RWPE1 (cell line): ENCODE measurements around the gene PRR18.

Source experiments
- CTCF ChIA-PET: fragments of 350-600 bp; sonication (Branson Sonifier 250); formaldehyde crosslinking; extraction: SDS; loops from one replicate; lab custom pipeline; 2021; lab: Yijun Ruan, JAX
- POLR2A ChIA-PET: fragments of 400-600 bp; formaldehyde crosslinking; extraction: SDS; loops from one replicate; lab custom pipeline; 2020; ENCODE audit warnings: antibody characterized with exemption; ENCODE audit not compliant: low non-redundant PET; lab: Yijun Ruan, JAX
- DNase-seq: peaks from one replicate; pipeline ENCODE4 v3.0.0; 2012; ENCODE audit warnings: low spot score
- H3K27ac ChIP-seq: fragments of 450-650 bp; 2 replicates; pipeline ENCODE4 v1.5.1; 2017
- TF ChIP-seq, protein P1 (sequence below): fragments of 450-650 bp; conservative IDR thresholded peaks from 2 replicates; pipeline ENCODE4 v1.5.1; 2017; ENCODE audit warnings: low read depth, mild to moderate bottlenecking

PRR18 gene

GRCh38 chr6:166274739-166275370, 33.3 kb downstream of the PRR18 start:
- ChIA-PET POLR2A (no interaction called here), CTCF (interaction anchor here (0.6 to 1.4 kb wide), 4 partner anchors 106 to 126 kb away, joined by 3 to 4 read pairs (median 3); no protein-coding TSS in a partner anchor)
- H3K27ac ChIP-seq, result no peak overlapping the region
- no peak for DNase-seq
- TF ChIP-seq, protein P1, sequence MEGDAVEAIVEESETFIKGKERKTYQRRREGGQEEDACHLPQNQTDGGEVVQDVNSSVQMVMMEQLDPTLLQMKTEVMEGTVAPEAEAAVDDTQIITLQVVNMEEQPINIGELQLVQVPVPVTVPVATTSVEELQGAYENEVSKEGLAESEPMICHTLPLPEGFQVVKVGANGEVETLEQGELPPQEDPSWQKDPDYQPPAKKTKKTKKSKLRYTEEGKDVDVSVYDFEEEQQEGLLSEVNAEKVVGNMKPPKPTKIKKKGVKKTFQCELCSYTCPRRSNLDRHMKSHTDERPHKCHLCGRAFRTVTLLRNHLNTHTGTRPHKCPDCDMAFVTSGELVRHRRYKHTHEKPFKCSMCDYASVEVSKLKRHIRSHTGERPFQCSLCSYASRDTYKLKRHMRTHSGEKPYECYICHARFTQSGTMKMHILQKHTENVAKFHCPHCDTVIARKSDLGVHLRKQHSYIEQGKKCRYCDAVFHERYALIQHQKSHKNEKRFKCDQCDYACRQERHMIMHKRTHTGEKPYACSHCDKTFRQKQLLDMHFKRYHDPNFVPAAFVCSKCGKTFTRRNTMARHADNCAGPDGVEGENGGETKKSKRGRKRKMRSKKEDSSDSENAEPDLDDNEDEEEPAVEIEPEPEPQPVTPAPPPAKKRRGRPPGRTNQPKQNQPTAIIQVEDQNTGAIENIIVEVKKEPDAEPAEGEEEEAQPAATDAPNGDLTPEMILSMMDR, result no peak

DNA sequence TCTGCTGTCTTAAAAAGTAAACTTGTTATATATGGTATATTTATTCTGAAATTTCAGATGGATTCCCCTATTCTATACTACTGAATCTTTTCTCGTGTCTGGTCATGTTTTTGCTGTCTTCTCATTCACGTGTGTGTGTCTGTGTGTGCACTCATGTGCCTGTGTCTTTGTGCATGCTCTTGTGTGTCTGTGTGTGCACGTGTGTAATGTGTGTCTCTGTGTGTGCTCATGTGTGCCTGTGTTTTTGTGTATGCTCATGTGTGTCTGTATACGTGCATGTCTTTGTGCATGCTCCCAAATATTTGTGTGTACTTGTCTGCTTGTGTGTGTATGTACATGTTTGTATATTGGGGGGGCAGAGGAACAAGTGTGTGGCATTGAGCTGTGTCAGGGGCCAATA, 34.0 kb downstream of the PRR18 start:
- CTCF ChIA-PET, result interaction anchor here (0.6 to 1.4 kb wide), 4 partner anchors 107 to 126 kb away, joined by 3 to 4 read pairs (median 3); no protein-coding TSS in a partner anchor
- TF ChIP-seq, protein P1, result no peak
- no peak overlapping the region for H3K27ac ChIP-seq
- no peak for DNase-seq
- POLR2A ChIA-PET, result no interaction called here

- no peak overlapping the region for H3K27ac ChIP-seq
- DNase-seq, result no peak
- ChIA-PET CTCF (no interaction called here), POLR2A (no interaction called here)
- TF ChIP-seq, protein P1, result no peak
These were observed 36.8 kb downstream of the PRR18 start for GRCh38 chr6:166271376-166271765.

GRCh38 chr6:166270706-166271375, 37.4 kb downstream of the PRR18 start:
- no peak overlapping the region for H3K27ac ChIP-seq
- TF ChIP-seq, protein P1, result no peak
- no peak for DNase-seq
- CTCF ChIA-PET, result no interaction called here
- POLR2A ChIA-PET, result no interaction called here

DNA sequence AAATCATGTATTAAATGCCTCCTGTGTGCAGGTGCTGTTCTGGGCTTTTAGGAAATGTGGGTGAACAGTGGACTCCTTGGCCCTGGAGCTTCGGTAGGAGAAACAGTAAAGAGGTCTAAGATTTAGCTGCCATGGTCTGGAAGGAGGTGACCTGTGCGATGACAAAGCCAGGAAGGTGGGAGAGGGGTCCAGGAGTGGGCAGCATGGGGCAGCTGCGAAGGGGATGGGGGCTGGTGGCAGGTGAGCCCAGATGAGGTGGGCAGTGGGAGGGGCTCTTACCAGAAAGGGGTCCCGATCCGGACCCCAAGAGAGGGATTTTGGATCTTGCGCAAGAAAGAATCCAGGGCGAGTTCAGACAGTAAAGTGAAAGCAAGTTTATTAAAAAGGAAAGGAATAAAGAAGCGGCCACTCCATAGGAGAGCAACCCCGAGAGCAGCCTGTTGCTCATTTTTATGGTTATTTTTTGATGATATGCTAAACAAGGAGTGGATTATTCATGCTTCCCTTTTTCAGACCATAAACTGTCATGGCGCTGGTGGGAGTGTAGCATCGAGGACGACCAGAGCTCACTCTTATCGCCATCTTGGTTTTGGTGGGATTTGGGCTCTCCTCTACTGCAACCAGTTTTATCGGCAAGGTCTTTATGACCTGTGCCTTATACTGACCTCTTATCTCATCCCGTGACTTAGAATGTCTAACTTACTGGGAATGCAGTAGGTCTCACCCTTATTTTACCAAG, 38.7 kb downstream of the PRR18 start:
- ChIA-PET POLR2A (no interaction called here), CTCF (no interaction called here)
- DNase-seq, result no peak
- TF ChIP-seq, protein P1, result no peak
- no peak overlapping the region for H3K27ac ChIP-seq

DNA sequence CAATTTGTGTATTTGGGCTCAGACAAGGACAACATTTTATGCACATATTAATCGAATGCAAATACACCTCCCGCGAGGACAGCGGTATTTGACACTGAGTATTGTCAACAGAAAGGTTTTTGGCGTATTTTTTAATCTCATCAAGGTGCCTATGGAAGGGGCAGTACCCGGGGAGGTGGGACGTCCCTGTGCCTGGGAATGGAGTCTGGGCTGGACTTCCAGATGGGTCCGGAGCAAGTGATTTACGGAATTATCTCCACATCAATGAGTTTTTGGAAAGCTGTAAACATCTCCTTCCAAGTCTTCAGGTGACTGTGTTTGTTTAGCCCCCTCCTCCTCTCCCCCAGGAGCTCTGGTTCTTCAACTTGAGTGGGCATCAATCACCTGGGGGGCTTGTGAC, 39.8 kb downstream of the PRR18 start:
- ChIA-PET POLR2A (no interaction called here), CTCF (no interaction called here)
- DNase-seq, result no peak
- TF ChIP-seq, protein P1, result no peak
- no peak overlapping the region for H3K27ac ChIP-seq
